Measurements from ENCODE around the gene NID1.
"Not testable (repeated sequence)": the region's sequence is repeated elsewhere in the genome, so short reads cannot be mapped to it uniquely, and the experiment has no call there.

The NID1 gene

GRCh38 chr1:236064674-236065508 lies at the start of gene NID1:
TSS of gene NID1 (minus strand) at chr1:236065090. CDS start at chr1:236065079, 11 bp downstream.
- peak in 1 of 2 experiments; percentile 6 for DNase-seq

DNA sequence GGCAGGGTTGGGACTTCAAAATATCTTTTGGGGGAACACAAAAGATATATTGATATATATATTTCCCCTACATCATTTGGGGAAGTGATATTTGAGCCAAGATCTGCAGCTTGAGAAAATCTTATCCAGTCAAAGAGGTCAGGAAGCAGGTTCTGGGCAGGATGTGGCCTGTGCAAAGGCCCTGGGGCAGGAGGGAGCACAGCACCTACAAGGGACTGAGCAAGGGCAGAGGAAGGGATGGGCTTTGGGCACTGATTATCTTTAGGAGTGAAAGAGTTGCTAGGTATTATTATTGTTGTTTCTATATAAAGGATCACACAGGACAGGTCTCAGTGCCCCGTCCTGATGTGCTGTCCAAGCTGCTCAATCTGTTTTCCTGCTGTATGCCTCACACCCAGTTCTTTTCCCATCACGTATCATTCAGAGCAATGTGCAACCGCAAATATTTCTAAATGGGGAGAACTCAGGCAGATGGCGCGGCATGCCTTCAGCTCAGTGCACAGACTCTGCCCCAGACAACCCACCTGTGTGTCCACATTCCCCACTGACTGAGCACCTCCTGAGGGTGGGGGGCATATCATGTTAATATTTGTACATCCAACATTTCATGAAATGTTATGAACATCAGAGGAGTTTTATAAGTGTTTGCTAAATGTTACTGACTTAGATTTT lies 49.3 kb upstream of the NID1 start:
- DNase-seq = no peak

GRCh38 chr1:236113324-236114032 lies 48.6 kb upstream of the NID1 start:
- no peak for DNase-seq

DNA sequence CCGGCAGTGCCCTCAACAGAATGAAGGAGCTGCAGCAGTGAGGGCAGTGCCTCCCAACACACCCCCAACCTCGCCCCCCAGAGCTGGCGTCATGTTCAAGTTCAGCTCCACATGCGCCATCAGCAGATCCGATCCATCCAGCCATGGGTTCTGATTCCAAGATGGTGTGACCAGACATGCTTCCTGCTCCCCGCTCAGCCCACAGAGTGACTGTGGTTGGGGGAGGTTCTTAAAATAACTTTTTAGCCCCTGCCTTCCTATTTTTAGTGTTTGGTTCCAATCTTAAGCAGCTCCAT lies 47.4 kb upstream of the NID1 start:
- no peak for DNase-seq

DNA sequence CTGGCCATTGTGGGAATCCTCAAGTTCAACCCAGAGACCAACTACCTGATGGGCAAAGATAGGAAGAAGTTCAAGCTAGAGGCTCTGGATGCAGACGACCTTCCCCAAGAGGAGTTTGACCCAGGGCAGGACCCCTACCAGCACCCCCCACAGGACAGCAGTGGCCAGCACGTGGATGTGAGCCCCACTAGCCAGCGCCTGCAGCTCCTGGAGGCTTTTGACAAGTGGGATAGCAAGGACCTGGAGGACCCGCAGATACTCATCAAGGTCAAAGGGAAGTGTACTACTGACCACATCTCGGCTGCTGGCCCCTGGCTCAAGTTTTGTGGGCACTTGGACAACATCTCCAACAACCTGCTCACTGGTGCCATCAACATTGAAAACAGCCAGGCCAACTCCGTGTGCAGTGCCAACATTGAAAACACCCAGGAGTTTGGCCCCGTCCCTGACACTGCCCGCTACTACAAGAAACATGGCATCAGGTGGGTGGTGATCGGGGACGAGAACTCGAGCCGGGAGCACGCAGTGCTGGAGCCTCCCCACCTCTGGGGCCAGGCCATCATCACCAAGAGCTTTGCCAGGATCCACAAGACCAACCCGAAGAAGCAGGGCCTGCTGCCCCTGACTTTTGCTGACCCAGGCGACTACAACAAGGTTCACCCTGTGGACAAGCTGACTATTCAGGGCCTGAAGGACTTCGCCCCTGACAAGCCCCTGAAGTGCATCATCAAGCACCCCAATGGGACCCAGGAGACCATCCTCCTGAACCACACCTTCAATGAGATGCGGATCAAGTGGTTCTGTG lies 46.8 kb upstream of the NID1 start:
- no peak for DNase-seq

GRCh38 chr1:236110137-236110536 lies 45.2 kb upstream of the NID1 start:
- DNase-seq = no peak

DNA sequence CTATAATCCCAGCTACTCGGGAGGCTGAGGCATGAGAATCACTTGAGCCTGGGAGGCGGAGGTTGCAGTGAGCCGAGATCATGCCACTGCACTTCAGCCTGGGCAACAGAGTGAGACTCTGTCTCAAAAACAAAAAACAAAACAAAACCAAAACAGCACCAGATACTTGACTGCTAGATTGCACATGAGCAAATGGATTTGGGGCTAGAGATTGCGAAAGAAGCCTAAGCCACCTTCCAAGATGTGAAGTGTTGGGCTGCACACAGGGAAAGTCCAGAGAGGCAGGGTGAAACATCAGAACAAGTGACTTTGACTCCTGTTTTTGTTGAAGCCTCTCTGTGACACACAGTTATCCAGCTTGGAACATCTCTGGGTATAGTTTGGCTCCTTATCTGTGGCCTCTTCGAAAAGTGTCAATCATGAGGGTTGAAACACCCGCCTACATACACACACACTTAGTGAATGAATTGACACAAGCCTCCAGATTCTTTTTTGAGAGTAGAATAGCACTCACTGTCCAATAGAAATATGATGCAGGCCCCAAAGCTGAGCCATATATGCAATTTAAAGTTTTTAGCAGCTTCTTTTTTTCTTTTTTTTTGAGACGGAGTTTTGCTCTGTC lies 43.2 kb upstream of the NID1 start:
- DNase-seq = no peak

GRCh38 chr1:236107121-236107907 lies 42.4 kb upstream of the NID1 start:
- no peak for DNase-seq

GRCh38 chr1:236103646-236104218 lies 38.8 kb upstream of the NID1 start:
- peak in 1 of 2 experiments; percentile 18 for DNase-seq

- no peak for DNase-seq
These were observed 38.2 kb upstream of the NID1 start for GRCh38 chr1:236103059-236103458.

DNA sequence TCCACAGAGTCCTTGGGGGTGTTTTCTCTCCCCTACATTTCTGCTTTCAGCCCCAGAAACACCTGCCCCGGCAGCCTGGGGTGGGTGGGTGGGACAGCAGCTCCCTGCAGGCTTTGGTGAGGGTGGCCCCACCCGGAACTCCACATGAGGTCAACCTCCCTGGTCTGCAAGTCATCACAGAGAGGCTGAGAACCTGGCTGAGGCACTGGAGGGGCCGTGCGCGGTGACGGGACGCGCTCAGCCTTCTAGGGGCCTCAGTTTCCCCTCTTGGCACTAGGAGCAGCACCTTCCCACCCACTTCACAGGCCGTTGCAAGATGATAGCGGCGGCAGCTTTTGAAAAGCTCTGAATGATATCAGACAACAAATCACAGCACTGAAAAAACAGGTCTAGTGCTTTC lies 37.7 kb upstream of the NID1 start:
- no peak for DNase-seq

- DNase-seq = no peak
These were observed 36.6 kb upstream of the NID1 start for GRCh38 chr1:236101233-236102200.

GRCh38 chr1:236100799-236101198 lies 35.9 kb upstream of the NID1 start:
- DNase-seq = no peak

DNA sequence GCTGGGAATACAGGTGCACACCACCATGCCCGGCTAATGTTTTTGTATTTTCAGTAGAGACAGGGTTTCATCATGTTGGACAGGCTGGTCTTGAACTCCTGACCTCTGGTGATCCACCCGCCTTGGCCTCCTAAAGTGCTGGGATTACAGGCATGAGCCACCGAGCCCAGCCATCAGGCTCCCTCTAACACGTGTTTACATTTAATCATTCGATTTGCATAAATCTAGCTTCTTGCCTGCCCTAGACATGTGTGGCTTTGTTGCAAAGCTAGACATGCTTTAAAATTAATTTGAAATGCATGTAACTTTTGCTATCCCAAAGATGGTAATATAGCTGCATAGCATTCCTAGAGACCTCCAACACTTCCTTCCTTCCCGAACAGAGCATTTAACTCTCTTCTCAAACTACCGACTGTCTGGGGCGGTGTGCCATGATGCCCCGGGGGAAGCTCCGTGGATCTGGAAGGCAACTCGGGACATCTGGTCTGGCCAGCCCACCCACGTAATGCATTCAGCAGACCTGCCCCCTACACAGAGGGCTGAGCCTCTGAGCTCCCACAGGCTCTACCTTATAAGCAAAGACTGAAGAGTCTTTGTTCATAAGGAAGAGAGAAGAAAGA lies 34.6 kb upstream of the NID1 start:
- DNase-seq = no peak

DNA sequence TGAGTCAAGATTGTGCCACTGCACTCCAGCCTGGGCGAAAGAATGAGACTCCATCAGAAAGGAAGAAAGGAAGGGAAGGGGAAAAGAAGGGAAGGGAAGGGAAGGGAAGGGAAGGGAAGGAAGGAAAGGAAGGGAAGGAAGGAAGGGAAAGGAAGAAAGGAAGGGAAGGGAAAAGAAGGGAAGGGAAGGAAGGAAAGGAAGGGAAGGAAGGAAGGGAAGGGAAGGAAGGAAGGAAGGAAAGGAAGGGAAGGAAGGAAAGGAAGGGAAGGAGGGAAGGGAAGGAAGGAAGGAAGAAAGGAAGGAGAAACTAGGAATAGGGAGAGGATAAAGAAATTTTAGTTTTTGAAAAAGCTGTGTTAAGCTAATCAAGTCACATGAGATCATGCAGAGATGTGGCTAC lies 33.4 kb upstream of the NID1 start:
- DNase-seq = no peak

- not testable (repeated sequence) for DNase-seq
These were observed 32.0 kb upstream of the NID1 start for GRCh38 chr1:236096660-236097482.

- DNase-seq = no peak
These were observed 31.0 kb upstream of the NID1 start for GRCh38 chr1:236095705-236096520.

DNA sequence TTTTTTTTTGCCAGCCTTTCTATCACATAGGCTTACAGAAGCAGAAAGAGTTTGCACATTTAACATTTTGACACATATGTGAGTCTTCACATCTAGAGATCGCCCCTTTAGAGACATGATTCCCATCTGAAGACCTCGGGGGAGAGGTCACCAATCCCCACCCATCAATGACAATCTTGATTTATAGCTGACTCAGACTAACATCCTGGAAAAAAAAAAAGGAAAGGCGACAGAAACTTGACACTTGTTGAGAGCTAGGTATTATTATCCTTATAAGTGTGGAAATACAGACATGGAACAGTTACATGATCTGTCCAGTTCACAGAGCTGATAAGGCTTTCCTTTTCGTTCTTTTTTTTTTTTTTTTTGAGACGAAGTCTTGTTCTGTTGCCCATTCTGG lies 28.0 kb upstream of the NID1 start:
- no peak for DNase-seq
